Measurements from ENCODE around the gene PEX7. TPM values are rescaled to one million over a fixed set of nuclear protein-coding genes. Genes with fewer than 3 reads are reported as not detected.

Gene PEX7
- total RNA-seq, 1 experiment from 2014 or later, result 8.1 TPM

GRCh38 chr6:136864676-136865075 lies 42.3 kb downstream of the PEX7 start:
- H2AFZ ChIP-seq (ENCODE audit: low read depth, low read length, poor library complexity, severe bottlenecking), result no peak overlapping the region
- intact Hi-C loops (cut with micrococcal nuclease), result no loop called here
- no peaks in the 10 kb centered on the region for H3K9me3 ChIP-seq (ENCODE audit: control insufficient read depth in 1 of 2, insufficient read depth in 1 of 2, low read depth in 1 of 2, low read length in 2 of 2)
- no peaks in the 10 kb centered on the region for H3K36me3 ChIP-seq (ENCODE audit: control insufficient read depth in 1 of 2, insufficient read depth in 2 of 2, low read length in 2 of 2)
- POLR2A ChIA-PET, result no interaction called here
- ATAC-seq (no peak), DNase-seq (ENCODE audit: low read depth, low spot score) (no peak)
- RAD21 ChIA-PET (ENCODE audit: low non-redundant PET in 1 of 2, low total read pairs in 2 of 2, uncharacterized antibody in 2 of 2, unreplicated experiment in 2 of 2), result no interaction called here
- H3K9ac ChIP-seq (ENCODE audit: low read length), result no peak overlapping the region
- H4K20me1 ChIP-seq (ENCODE audit: insufficient read depth), result no peaks in the 10 kb centered on the region
- no peak overlapping the region for H3K4me2 ChIP-seq (ENCODE audit: low read length)
- no peaks in the 10 kb centered on the region for H3K27me3 ChIP-seq (ENCODE audit: insufficient read depth, low read length)
- no peak for TF ChIP-seq CTCF (IDR thresholded peaks at IDR 0.05 in 2 of 3, conservative IDR thresholded peaks at IDR 0.05 in 1 of 3; ENCODE audit: borderline replicate concordance in 1 of 3, insufficient read depth in 1 of 3, low read depth in 2 of 3, low read length in 2 of 3)
- TF ChIP-seq, protein P1, sequence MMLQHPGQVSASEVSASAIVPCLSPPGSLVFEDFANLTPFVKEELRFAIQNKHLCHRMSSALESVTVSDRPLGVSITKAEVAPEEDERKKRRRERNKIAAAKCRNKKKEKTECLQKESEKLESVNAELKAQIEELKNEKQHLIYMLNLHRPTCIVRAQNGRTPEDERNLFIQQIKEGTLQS (IDR thresholded peaks at IDR 0.05), result no peak
- no peak for TF ChIP-seq EGR1 (IDR thresholded peaks at IDR 0.05; ENCODE audit: low read depth)
- no peak for TF ChIP-seq RAD21 (IDR thresholded peaks at IDR 0.05; ENCODE audit: low read depth)
- no peak for TF ChIP-seq YY1 (IDR thresholded peaks at IDR 0.05; ENCODE audit: extremely low read depth, insufficient replicate concordance, low read depth, low read length)
- no peak for TF ChIP-seq ZNF274 (IDR thresholded peaks at IDR 0.05; ENCODE audit: low read depth, low read length)
- TF ChIP-seq TCF7L2 (IDR thresholded peaks at IDR 0.05; ENCODE audit: borderline replicate concordance, extremely low read depth, insufficient read depth, insufficient read length), result no peak
- TF ChIP-seq EZH2phosphoT487 (IDR thresholded peaks at IDR 0.05; ENCODE audit: borderline replicate concordance), result no peak
- TF ChIP-seq, protein P2, sequence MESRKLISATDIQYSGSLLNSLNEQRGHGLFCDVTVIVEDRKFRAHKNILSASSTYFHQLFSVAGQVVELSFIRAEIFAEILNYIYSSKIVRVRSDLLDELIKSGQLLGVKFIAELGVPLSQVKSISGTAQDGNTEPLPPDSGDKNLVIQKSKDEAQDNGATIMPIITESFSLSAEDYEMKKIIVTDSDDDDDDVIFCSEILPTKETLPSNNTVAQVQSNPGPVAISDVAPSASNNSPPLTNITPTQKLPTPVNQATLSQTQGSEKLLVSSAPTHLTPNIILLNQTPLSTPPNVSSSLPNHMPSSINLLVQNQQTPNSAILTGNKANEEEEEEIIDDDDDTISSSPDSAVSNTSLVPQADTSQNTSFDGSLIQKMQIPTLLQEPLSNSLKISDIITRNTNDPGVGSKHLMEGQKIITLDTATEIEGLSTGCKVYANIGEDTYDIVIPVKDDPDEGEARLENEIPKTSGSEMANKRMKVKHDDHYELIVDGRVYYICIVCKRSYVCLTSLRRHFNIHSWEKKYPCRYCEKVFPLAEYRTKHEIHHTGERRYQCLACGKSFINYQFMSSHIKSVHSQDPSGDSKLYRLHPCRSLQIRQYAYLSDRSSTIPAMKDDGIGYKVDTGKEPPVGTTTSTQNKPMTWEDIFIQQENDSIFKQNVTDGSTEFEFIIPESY (IDR thresholded peaks at IDR 0.05; ENCODE audit: extremely low read depth, insufficient replicate concordance, low read length), result no peak
- no peak for TF ChIP-seq CBX3 (IDR thresholded peaks at IDR 0.05; ENCODE audit: low read depth)
- no peak for TF ChIP-seq JUND (IDR thresholded peaks at IDR 0.05)
- no peak for TF ChIP-seq ZFX (IDR thresholded peaks at IDR 0.05)
- TF ChIP-seq REST (IDR thresholded peaks at IDR 0.05; ENCODE audit: low read depth), result no peak
- TF ChIP-seq CEBPB (IDR thresholded peaks at IDR 0.05; ENCODE audit: low read depth), result no peak
- TF ChIP-seq SP1 (IDR thresholded peaks at IDR 0.05; ENCODE audit: low read depth), result no peak
- TF ChIP-seq FOSL1 (IDR thresholded peaks at IDR 0.05; ENCODE audit: low read depth), result no peak
- TF ChIP-seq SIN3A (IDR thresholded peaks at IDR 0.05; ENCODE audit: low read depth), result no peak
- no peak for TF ChIP-seq SRF (IDR thresholded peaks at IDR 0.05; ENCODE audit: low read depth)
- H3K4me3 ChIP-seq (replicated peaks in 1 of 2; ENCODE audit: low read depth in 1 of 2, low read length in 2 of 2), result no peak overlapping the region
- CTCF ChIA-PET, result interaction anchor here (1.2 kb wide), 1 partner anchor 212 kb away, joined by 3 read pairs; no protein-coding TSS in a partner anchor
- H3K9me2 ChIP-seq (ENCODE audit: insufficient read depth), result no peaks in the 10 kb centered on the region
- H3K4me1 ChIP-seq (ENCODE audit: control insufficient read depth in 1 of 2, insufficient read depth in 2 of 2, low read length in 2 of 2), result no peaks in the 10 kb centered on the region
- BruUV-seq (replicated peaks), result no TSS peak
- H3K79me2 ChIP-seq (ENCODE audit: insufficient read depth, low read length), result no peaks in the 10 kb centered on the region
- H3K27ac ChIP-seq (ENCODE audit: low read depth, low read length), result no peak overlapping the region

All from HCT116 (cell line).